Umbilical cord (tissue), 2 donors: ENCODE results near the gene ZFAND2A. TPM values are rescaled to one million over a fixed set of nuclear protein-coding genes. Genes with fewer than 3 reads are reported as not detected.

Experiments
- DNase-seq: peaks from one replicate; pipeline ENCODE4 v3.0.0-alpha.2; 2015; ENCODE audit warnings: low spot score
- total RNA-seq: library from RNA; depleted of rRNA; stranded (reverse); fragments of >200 nt; gene quantifications from one replicate; pipeline ENCODE4 v1.2.3, GENCODE V29; 2014; ENCODE audit warnings: low replicate concordance; ENCODE audit not compliant: insufficient read depth

Gene ZFAND2A
- total RNA-seq, 1 donor from 2014 or later = 20.5 TPM

DNA sequence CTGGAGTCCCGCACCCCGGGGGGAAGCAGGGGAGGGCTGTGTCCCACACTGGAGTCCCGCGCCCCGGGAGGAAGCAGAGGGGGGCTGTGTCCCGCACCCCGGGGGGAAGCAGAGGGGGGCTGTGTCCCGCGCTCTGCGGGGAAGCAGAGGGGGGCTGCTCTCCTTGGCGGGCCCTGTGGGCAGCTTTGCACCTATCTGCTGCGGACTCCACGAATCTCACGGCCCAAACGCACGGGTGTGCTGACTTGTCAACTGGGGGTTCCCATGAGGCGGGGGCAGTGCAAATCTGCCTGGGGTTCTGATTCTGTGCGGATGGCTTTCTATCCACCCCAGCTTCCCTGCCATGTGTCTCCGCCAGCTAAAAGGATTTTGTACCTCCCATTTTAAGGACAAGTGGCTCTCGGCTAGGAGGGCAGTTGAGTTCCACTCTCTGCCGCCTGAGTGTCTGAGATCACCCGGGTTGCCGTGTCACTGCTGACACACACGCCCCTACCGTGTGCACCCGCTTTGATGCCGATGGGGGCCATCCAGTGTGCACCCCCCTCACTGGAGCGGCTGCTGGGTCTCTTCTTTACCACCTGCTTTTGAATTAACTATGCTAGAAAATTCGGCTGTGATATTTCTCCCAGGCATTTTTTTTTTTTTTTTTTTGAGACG lies 51.6 kb downstream of the ZFAND2A start:
- DNase-seq = no peak

DNA sequence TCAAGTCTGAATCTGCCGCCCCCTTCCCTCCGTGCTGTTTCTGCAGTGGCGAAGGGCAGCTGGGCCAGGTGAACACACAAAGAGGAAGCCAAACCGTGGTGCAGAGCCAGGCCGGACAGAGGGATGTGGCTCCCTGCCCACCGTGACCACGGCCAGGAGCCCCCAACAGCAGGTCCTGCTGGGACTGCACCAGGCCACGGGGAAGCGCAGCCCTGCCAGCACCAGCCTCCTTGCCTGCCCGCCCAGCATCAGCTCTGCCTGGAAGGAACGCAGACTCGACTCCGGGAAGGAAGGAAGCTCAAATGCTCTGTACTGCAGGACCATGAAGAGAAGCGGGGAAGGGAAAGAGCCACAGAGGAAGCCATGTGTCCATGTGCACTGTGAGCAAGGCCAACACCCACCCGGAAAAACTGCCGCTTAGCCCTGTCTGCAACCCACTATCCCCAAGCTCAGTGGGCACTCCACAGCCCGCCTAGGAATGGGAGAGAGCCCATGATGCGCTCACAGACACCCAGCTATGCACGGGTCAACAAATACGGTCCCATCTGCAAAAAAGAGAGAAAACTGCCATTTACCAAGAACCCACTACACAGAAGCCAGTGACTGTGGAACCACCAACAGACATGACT lies 53.1 kb downstream of the ZFAND2A start:
- no peak for DNase-seq

DNA sequence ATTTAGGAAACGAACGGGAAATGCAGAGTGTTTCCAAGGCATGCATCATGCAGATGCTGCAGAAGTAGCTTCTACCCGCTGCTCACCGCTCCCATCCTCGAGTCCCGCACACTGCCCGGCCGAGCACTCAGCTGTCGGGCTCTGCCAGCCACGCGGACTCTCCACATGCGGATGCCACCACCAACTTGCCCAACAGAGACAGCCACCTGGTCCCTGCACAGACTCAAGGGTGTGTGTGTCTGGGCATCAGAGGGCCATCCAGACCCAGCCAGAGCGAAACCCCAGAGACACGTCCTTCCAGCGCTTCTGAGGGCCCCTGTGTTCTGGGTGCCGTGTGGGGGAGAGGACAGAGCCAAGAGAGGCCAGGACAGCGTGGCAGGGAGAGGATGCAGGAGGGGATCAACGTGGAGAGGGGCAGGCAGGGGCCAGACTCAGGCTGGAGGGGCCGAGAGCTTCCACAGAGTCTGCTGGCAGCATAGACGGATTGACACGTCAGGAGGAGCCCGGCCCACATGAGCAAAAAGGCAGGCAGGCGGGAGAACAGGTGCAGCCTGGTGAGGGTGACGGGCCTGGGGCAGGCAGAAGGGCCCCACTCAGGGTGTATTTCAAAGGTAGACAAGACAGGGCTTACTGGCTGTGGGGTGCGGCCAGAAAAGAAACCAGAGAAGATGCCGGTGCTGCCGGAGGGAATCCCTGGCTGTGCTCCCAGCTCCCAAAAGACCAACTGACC lies 53.8 kb downstream of the ZFAND2A start:
- DNase-seq = no peak

DNA sequence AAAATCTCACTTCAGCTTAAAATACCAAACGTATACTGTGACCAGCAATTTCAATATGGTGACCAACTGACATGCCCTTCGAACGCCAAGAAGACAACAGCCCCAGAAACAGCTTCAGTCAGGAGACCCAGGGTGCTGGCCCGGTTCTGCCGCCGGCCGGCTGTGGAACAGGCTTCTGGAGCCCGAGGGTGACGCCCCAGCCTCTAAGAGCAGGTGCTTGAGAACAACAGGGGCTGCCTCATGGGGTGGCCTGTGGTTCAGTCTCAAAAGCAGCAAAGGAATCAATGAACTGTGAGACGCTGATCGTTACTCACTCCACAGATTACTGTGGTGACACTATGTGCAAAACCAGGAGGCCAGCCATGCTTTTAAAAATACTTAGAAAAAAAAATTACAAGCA lies 54.8 kb downstream of the ZFAND2A start:
- no peak for DNase-seq

DNA sequence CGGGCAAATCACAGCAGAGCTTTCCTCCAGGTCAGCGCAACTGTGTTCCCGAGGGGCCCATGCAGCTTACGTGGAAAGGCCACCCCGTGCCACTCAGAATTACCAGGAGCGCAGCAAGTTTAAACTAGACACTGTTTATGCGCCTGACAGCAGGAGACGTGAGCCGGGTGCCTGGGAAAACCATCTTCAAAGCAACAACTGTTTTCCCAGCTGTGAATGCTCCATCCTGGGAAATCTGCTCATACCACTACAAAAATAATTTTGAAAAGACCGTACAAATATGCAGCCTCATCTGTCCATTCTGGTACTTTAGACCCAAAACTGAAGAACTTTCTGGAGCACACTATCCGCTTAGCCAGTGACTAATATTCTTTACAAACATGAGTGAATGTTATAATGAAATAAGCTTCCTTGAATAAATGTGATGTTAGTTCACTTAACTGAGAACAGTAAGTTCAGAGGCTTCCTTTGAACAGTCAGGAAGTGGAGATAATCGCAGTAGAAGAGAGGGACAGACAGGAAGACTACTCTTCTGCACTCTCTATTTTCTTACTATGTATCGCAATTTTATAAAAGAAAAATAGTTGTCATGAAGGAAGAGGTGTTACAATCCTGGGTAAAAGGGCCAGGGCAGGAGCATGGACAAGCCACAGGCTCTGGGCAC lies 55.3 kb downstream of the ZFAND2A start:
- DNase-seq = no peak

DNA sequence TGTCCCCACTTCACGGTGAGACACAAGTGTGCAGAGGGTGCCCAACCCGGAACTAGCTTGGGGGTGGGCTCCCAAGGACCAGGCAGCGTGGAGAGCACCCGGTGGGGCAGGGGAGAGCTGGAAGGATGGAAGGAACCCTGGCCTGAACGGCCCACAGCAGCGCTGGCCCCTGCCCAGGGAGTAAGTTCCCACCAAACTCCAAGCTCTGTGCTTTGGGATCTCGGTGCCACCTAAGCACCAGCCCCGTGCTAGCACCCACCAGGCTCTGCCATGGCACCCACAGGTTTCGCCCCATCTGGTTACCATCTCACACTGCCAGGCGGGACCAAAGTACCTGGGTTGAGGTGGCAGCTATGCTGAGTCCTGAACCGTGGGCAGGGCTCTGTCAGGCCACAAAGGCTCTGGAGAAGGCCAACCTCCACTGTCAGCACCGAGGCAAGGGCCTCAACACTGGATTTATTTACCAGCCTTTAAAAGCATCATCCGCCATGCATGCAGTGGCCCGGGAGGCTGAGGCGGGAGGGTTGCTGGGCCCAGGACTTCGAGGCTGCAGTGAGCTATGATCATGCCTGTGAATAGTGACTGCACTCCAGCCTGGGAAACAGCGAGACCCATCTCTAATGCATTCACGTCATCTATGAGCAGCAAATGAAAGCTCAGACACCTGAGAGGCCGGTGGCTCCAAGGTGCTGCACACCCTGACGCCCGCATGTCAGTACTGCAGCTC lies 56.0 kb downstream of the ZFAND2A start:
- DNase-seq = no peak

DNA sequence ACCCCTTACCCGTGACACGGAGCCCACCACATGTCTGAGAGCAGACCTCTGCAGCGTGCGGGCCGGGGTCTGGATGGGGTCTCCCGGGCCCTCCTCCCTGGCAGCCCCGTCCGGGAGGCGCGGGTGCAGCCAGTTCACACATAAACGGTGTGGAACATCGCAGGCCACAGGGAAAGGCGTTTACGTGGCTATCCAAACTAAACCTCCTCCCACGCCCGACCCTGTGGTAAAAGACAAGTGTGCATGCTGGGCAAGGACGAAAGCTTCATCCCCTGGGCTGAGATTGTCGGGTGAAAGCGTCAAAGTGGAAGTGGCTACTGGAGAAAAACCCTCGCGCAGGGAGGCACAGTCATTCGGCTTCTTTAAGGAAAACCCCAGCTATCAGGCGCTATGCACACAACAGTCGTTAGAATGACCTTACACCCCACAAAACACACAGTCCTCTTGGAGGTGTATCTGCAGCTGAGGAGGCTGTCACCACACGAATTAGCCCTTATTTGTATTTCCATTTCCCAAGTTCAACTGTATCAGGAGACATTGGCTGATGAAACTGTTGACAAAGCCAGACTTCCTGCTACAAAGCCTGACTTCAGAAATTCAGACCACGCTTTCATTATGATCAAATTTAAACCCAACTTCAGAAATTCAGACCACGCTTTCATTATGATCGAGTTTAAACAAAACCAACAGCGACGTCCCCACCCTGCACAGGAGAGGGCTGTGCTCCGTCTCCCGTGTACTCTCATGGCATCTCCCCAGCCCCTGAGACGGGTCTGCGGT lies 56.8 kb downstream of the ZFAND2A start:
- DNase-seq = no peak

Other genes with a start within 250 kb of the ZFAND2A start
- 13.5 TPM for gene ADAP1, start 205.5 kb downstream of the ZFAND2A start, total RNA-seq
- 5.3 TPM for gene COX19, start 184.6 kb downstream of the ZFAND2A start, total RNA-seq
- 39.2 TPM for gene CYP2W1, start 177.0 kb downstream of the ZFAND2A start, total RNA-seq
- 14.9 TPM for gene GPR146, start 115.7 kb downstream of the ZFAND2A start, total RNA-seq
- gene GPER1, start 72.1 kb downstream of the ZFAND2A start, total RNA-seq = 16.6 TPM
- not detected for gene UNCX, start 72.7 kb upstream of the ZFAND2A start, total RNA-seq